ENCODE data around the gene MS4A4E.

The MS4A4E gene

DNA sequence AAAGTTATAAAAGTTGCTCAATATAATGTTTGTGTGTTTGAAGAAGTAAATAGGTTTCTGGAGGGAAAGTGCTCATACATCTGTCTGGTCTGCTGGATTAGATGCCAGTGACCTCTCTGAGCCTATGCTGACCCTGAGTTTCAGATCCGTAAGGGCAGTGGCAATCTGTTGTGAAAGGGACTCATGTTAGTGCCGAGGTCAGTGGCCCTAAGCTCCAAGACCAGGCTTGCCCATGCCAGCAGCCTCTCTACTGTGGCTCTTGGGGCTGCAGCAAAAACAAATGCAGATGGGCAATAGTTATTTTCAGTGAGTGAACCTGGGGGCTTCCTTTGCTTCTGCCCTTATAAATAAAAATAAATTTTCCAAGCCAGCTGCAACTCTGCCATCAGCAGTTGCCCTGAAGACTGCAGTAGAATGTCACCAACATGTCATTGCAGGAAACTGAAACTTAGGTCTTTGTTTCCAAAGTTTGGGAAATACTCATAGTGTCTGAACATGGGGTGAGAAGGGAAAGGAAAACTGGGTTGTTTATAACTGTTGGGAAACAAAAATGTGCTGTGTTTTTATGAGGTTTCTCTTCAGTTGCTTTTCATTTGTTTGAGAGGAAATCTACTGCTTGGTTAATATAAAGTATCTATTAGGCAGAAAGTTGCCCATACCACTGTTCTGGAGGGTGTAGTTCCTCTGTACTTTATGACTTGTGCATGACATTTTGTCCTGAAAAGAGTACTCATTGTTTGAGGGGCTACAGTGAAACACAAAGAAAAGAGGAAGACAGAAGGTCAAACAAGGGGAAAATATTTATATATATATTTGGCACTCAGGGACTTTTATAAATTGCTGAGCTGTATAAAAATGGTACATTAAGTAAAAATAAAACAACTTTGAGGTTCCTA is 9.5 kb upstream of the MS4A4E start:
- H3K4me3 ChIP-seq (ENCODE audit: low read depth, low read length) = no peak overlapping the region
- TF ChIP-seq, protein P1, sequence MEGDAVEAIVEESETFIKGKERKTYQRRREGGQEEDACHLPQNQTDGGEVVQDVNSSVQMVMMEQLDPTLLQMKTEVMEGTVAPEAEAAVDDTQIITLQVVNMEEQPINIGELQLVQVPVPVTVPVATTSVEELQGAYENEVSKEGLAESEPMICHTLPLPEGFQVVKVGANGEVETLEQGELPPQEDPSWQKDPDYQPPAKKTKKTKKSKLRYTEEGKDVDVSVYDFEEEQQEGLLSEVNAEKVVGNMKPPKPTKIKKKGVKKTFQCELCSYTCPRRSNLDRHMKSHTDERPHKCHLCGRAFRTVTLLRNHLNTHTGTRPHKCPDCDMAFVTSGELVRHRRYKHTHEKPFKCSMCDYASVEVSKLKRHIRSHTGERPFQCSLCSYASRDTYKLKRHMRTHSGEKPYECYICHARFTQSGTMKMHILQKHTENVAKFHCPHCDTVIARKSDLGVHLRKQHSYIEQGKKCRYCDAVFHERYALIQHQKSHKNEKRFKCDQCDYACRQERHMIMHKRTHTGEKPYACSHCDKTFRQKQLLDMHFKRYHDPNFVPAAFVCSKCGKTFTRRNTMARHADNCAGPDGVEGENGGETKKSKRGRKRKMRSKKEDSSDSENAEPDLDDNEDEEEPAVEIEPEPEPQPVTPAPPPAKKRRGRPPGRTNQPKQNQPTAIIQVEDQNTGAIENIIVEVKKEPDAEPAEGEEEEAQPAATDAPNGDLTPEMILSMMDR (IDR thresholded peaks at IDR 0.05; ENCODE audit: low read depth, low read length) = no peak

DNA sequence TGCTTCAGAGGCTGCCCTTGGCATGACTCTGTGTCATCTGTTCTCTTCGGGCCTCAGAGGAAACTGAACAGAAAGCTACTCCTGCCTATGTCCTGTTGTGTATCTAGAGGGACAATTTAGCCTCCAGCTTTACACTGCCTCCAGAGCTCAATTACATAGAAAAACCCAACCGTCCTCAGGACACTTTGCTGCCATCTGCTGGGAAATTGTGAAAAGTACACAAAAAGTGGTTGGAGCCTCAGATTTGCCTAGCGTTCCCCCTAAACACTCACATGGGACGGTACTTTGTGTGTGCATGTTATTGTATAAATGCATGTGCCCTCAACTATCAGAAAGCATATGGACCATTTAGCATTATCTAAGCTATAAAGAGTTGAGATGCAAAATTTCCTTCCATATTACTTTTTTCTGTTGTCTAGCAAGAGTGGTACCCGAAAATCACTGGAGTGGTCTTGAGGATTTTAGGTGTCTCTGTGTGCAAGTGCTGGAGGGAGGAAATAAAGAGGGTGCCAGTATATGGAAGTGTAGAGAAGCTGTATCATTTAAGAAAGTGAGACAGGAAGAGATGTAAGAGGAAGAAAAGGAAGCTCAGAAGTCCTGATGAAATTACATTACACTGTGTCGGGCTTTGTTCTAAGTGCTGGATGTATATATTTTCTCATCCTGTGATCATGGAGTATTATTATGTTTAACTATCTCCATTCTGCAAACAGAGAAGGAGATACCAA is 8.7 kb upstream of the MS4A4E start:
- H3K4me3 ChIP-seq (ENCODE audit: low read depth, low read length) = no peak overlapping the region
- TF ChIP-seq, protein P1 (IDR thresholded peaks at IDR 0.05; ENCODE audit: low read depth, low read length) = peak; percentile 25; the same call in 1 of the 2 replicates

DNA sequence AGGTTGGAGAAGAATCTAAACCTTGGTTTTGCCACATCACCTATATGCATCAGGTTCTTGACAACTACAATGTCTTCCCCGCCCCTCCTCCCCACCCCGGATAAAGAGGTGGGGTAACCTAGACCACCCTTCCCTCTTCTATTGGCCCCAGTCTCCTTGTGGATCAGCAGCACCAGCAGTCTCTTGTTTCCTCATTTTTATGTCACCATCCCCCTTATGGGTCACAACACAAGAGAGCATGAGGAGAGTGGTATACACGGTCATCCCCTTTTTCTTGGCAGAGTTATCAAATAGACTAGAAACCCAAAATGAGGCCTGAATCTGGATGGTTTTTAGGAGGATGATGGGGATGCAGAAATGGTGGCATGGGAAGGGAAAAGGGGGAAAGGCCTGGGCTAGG is 1.2 kb downstream of the MS4A4E start:
- H3K4me3 ChIP-seq (ENCODE audit: low read depth, low read length) = no peak overlapping the region
- TF ChIP-seq, protein P1 (IDR thresholded peaks at IDR 0.05; ENCODE audit: low read depth, low read length) = no peak

DNA sequence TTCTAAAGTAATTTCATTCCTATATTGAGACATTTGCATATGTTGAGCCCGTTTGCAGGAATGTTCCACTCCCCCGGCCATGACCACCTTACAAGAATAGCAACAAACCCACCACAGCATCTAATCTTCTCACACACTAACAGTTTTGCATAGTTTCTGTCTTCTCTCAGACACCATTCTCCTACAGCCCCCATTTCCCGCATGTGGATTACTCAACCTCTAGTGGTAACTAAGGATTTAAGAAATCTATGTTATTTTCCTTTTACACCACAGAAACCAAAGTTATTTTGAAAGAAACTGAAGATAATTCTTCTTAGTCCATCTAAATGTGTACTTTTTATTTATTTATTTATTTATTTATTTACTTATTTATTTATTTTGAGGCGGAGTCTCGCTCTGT is 2.3 kb downstream of the MS4A4E start:
- TF ChIP-seq, protein P1 (IDR thresholded peaks at IDR 0.05; ENCODE audit: low read depth, low read length) = no peak
- no peak overlapping the region for H3K4me3 ChIP-seq (ENCODE audit: low read depth, low read length)

DNA sequence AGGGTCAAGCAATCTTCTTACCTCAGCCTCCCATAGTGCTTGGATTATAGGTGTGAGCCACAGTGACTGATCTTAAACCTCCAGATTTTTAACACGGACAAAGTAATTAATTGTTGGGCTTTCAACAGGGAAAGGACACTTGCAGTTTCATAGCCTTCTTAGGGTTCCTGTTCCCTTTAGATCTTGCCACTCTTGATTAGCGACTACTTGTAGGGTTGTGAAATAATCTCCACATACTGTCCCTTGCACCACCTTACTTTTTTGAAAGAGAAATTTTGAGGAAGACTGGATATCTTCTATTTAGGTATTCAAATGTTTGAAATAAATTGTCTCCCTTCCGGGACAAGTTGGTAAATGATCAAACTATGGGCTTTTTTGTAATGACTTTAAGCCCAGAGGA is 7.6 kb downstream of the MS4A4E start:
- TF ChIP-seq, protein P1 (IDR thresholded peaks at IDR 0.05; ENCODE audit: low read depth, low read length) = no peak
- H3K4me3 ChIP-seq (ENCODE audit: low read depth, low read length) = no peak overlapping the region

DNA sequence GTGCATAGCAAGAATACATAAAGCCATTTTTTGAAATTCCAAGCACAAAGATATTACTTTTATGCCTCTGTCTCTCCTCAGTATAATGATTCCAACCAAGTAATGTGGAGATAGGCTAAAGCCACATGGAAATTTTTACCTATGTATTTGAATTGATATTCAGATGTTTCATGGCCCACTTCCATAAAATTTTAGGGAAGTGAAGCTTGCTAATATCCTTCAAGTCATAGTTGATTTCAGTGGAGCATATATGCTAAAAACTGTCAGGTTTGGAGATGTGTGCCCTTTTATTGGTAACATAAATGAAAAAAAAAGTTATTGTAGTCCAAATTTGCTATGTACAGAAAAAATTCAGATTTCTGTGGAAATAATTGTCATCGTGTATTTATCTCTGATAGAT is 12.3 kb downstream of the MS4A4E start:
- H3K4me3 ChIP-seq (ENCODE audit: low read depth, low read length) = no peak overlapping the region
- TF ChIP-seq, protein P1 (IDR thresholded peaks at IDR 0.05; ENCODE audit: low read depth, low read length) = no peak

DNA sequence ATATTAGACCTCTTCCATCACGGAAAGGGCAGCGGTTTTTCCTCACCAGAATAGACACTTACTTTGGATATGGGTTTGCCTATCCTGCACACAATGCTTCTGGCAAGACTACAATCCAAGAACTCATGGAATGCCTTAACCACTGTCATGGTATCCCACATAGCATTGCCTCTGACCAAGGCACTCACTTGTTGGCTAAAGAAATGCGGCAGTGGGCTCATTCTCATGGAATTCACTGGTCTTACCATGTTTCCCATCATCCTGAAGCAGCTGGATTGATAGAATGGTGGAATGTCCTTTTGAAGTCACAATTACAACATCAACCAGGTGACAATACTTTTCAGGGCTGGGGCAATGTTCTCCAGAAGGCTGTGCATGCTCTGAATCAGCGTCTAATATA is 20.8 kb downstream of the MS4A4E start:
- TF ChIP-seq, protein P1 (IDR thresholded peaks at IDR 0.05; ENCODE audit: low read depth, low read length) = no peak
- H3K4me3 ChIP-seq (ENCODE audit: low read depth, low read length) = no peak overlapping the region

Measured in WI38 (cell line).